Breast epithelium (tissue), 3 donors: ENCODE results near the gene ZFHX3.

Experiments
- POLR2A ChIP-seq: fragments of 450-650 bp; IDR thresholded peaks from one replicate; pipeline ENCODE4 v1.6.1; 2016; ENCODE audit warnings: antibody characterized with exemption, mild to moderate bottlenecking, moderate library complexity
- TF ChIP-seq, protein P1 (sequence below), 3 donors: fragments of 450-650 bp; IDR thresholded peaks; one replicate each; pipeline ENCODE4 v1.5.1; 2016 to 2017; ENCODE audit warnings: antibody characterized with exemption in 3 of 3, mild to moderate bottlenecking in 3 of 3, moderate library complexity in 3 of 3

DNA sequence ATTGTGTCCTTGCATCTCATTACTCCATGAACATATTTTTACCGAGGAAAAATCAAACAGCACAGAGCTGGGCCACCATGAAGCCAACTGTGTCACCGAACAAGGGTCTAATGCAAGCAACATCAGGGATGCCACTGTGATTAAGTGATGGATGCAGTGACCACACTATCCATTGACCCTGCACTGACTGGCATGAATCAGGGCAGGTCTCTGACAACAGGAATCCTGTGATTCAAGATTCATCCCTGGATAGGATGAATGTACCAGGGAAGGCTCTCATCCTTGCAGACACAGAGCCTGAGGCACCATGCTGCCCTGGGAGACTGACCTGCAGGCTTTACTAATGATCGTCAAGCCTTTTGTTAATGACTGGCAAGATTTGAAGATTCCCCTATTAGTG is 41.5 kb upstream of the ZFHX3 start:
- TF ChIP-seq, protein P1, sequence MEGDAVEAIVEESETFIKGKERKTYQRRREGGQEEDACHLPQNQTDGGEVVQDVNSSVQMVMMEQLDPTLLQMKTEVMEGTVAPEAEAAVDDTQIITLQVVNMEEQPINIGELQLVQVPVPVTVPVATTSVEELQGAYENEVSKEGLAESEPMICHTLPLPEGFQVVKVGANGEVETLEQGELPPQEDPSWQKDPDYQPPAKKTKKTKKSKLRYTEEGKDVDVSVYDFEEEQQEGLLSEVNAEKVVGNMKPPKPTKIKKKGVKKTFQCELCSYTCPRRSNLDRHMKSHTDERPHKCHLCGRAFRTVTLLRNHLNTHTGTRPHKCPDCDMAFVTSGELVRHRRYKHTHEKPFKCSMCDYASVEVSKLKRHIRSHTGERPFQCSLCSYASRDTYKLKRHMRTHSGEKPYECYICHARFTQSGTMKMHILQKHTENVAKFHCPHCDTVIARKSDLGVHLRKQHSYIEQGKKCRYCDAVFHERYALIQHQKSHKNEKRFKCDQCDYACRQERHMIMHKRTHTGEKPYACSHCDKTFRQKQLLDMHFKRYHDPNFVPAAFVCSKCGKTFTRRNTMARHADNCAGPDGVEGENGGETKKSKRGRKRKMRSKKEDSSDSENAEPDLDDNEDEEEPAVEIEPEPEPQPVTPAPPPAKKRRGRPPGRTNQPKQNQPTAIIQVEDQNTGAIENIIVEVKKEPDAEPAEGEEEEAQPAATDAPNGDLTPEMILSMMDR (IDR thresholded peaks at IDR 0.05) = no peak
- no peak for TF ChIP-seq POLR2A
